ENCODE data around the gene KDR.

KDR gene

GRCh38 chr4:55154290-55154880 is 29.0 kb upstream of the KDR start:
- Histone ChIP-seq H3K9me3 (ENCODE audit: control insufficient read depth in 1 of 2, low read length in 2 of 2) (no peaks in the 10 kb centered on the region), H3K27ac (ENCODE audit: low read length) (no peak overlapping the region), H3K4me3 (ENCODE audit: low read depth in 1 of 2, low read length in 2 of 2) (no peak overlapping the region), H3K4me1 (ENCODE audit: control insufficient read depth in 1 of 2, insufficient read depth in 2 of 2, low read length in 2 of 2) (peaks cover 0 to 6% of the 10 kb centered on the region in 2 donors), H3K27me3 (ENCODE audit: low read depth, low read length) (no peaks in the 10 kb centered on the region), H3K36me3 (ENCODE audit: control insufficient read depth in 1 of 2, insufficient read depth in 2 of 2, low read length in 2 of 2) (no peaks in the 10 kb centered on the region)

GRCh38 chr4:55143858-55144257 is 18.5 kb upstream of the KDR start:
- no peak overlapping the region for H3K4me3 ChIP-seq (ENCODE audit: low read depth in 1 of 2, low read length in 2 of 2)
- H3K27ac ChIP-seq (ENCODE audit: low read length) = no peak overlapping the region
- H3K27me3 ChIP-seq (ENCODE audit: low read depth, low read length) = no peaks in the 10 kb centered on the region
- H3K4me1 ChIP-seq (ENCODE audit: control insufficient read depth in 1 of 2, insufficient read depth in 2 of 2, low read length in 2 of 2) = no peaks in the 10 kb centered on the region
- H3K9me3 ChIP-seq (ENCODE audit: control insufficient read depth in 1 of 2, low read length in 2 of 2) = no peaks in the 10 kb centered on the region
- H3K36me3 ChIP-seq (ENCODE audit: control insufficient read depth in 1 of 2, insufficient read depth in 2 of 2, low read length in 2 of 2) = no peaks in the 10 kb centered on the region

- H3K4me3 ChIP-seq (ENCODE audit: low read depth in 1 of 2, low read length in 2 of 2) = no peak overlapping the region
- H3K27me3 ChIP-seq (ENCODE audit: low read depth, low read length) = no peaks in the 10 kb centered on the region
- no peaks in the 10 kb centered on the region for H3K9me3 ChIP-seq (ENCODE audit: control insufficient read depth in 1 of 2, low read length in 2 of 2)
- no peaks in the 10 kb centered on the region for H3K4me1 ChIP-seq (ENCODE audit: control insufficient read depth in 1 of 2, insufficient read depth in 2 of 2, low read length in 2 of 2)
- H3K36me3 ChIP-seq (ENCODE audit: control insufficient read depth in 1 of 2, insufficient read depth in 2 of 2, low read length in 2 of 2) = no peaks in the 10 kb centered on the region
- H3K27ac ChIP-seq (ENCODE audit: low read length) = no peak overlapping the region
Measured at GRCh38 chr4:55138367-55138766, 13.0 kb upstream of the KDR start.

GRCh38 chr4:55136634-55137033 is 11.2 kb upstream of the KDR start:
- no peaks in the 10 kb centered on the region for H3K4me1 ChIP-seq (ENCODE audit: control insufficient read depth in 1 of 2, insufficient read depth in 2 of 2, low read length in 2 of 2)
- H3K27me3 ChIP-seq (ENCODE audit: low read depth, low read length) = no peaks in the 10 kb centered on the region
- H3K9me3 ChIP-seq (ENCODE audit: control insufficient read depth in 1 of 2, low read length in 2 of 2) = no peaks in the 10 kb centered on the region
- H3K4me3 ChIP-seq (ENCODE audit: low read depth in 1 of 2, low read length in 2 of 2) = no peak overlapping the region
- no peak overlapping the region for H3K27ac ChIP-seq (ENCODE audit: low read length)
- no peaks in the 10 kb centered on the region for H3K36me3 ChIP-seq (ENCODE audit: control insufficient read depth in 1 of 2, insufficient read depth in 2 of 2, low read length in 2 of 2)

- Histone ChIP-seq H3K4me3 (ENCODE audit: low read depth in 1 of 2, low read length in 2 of 2) (no peak overlapping the region), H3K36me3 (ENCODE audit: control insufficient read depth in 1 of 2, insufficient read depth in 2 of 2, low read length in 2 of 2) (no peaks in the 10 kb centered on the region), H3K27ac (ENCODE audit: low read length) (no peak overlapping the region), H3K9me3 (ENCODE audit: control insufficient read depth in 1 of 2, low read length in 2 of 2) (no peaks in the 10 kb centered on the region), H3K4me1 (ENCODE audit: control insufficient read depth in 1 of 2, insufficient read depth in 2 of 2, low read length in 2 of 2) (no peaks in the 10 kb centered on the region), H3K27me3 (ENCODE audit: low read depth, low read length) (no peaks in the 10 kb centered on the region)
Measured at GRCh38 chr4:55133951-55134350, 8.6 kb upstream of the KDR start.

GRCh38 chr4:55132775-55133174 is 7.4 kb upstream of the KDR start:
- H3K27me3 ChIP-seq (ENCODE audit: low read depth, low read length) = no peaks in the 10 kb centered on the region
- no peak overlapping the region for H3K4me3 ChIP-seq (ENCODE audit: low read depth in 1 of 2, low read length in 2 of 2)
- H3K4me1 ChIP-seq (ENCODE audit: control insufficient read depth in 1 of 2, insufficient read depth in 2 of 2, low read length in 2 of 2) = no peaks in the 10 kb centered on the region
- no peaks in the 10 kb centered on the region for H3K9me3 ChIP-seq (ENCODE audit: control insufficient read depth in 1 of 2, low read length in 2 of 2)
- H3K27ac ChIP-seq (ENCODE audit: low read length) = no peak overlapping the region
- no peaks in the 10 kb centered on the region for H3K36me3 ChIP-seq (ENCODE audit: control insufficient read depth in 1 of 2, insufficient read depth in 2 of 2, low read length in 2 of 2)

- H3K36me3 ChIP-seq (ENCODE audit: control insufficient read depth in 1 of 2, insufficient read depth in 2 of 2, low read length in 2 of 2) = no peaks in the 10 kb centered on the region
- H3K27ac ChIP-seq (ENCODE audit: low read length) = no peak overlapping the region
- peaks cover 19% of the 10 kb centered on the region for H3K27me3 ChIP-seq (ENCODE audit: low read depth, low read length)
- no peak overlapping the region for H3K4me3 ChIP-seq (ENCODE audit: low read depth in 1 of 2, low read length in 2 of 2)
- no peaks in the 10 kb centered on the region for H3K9me3 ChIP-seq (ENCODE audit: control insufficient read depth in 1 of 2, low read length in 2 of 2)
- peaks cover 0 to 18% of the 10 kb centered on the region in 2 donors for H3K4me1 ChIP-seq (ENCODE audit: control insufficient read depth in 1 of 2, insufficient read depth in 2 of 2, low read length in 2 of 2)
Measured at GRCh38 chr4:55127521-55127920, 2.1 kb upstream of the KDR start.

- H3K27me3 ChIP-seq (ENCODE audit: low read depth, low read length) = peaks cover 19% of the 10 kb centered on the region
- no peaks in the 10 kb centered on the region for H3K36me3 ChIP-seq (ENCODE audit: control insufficient read depth in 1 of 2, insufficient read depth in 2 of 2, low read length in 2 of 2)
- peaks cover 0 to 18% of the 10 kb centered on the region in 2 donors for H3K4me1 ChIP-seq (ENCODE audit: control insufficient read depth in 1 of 2, insufficient read depth in 2 of 2, low read length in 2 of 2)
- no peaks in the 10 kb centered on the region for H3K9me3 ChIP-seq (ENCODE audit: control insufficient read depth in 1 of 2, low read length in 2 of 2)
- H3K4me3 ChIP-seq (ENCODE audit: low read depth in 1 of 2, low read length in 2 of 2) = no peak overlapping the region
- no peak overlapping the region for H3K27ac ChIP-seq (ENCODE audit: low read length)
Measured at GRCh38 chr4:55127053-55127452, 1.7 kb upstream of the KDR start.

- H3K4me3 ChIP-seq (ENCODE audit: low read depth in 1 of 2, low read length in 2 of 2) = peak overlapping the region; percentile 26 to 57
- peaks cover 0 to 18% of the 10 kb centered on the region in 2 donors for H3K4me1 ChIP-seq (ENCODE audit: control insufficient read depth in 1 of 2, insufficient read depth in 2 of 2, low read length in 2 of 2)
- H3K36me3 ChIP-seq (ENCODE audit: control insufficient read depth in 1 of 2, insufficient read depth in 2 of 2, low read length in 2 of 2) = no peaks in the 10 kb centered on the region
- H3K27ac ChIP-seq (ENCODE audit: low read length) = no peak overlapping the region
- H3K27me3 ChIP-seq (ENCODE audit: low read depth, low read length) = peaks cover 19% of the 10 kb centered on the region
- no peaks in the 10 kb centered on the region for H3K9me3 ChIP-seq (ENCODE audit: control insufficient read depth in 1 of 2, low read length in 2 of 2)
Measured at GRCh38 chr4:55125763-55126541, 557 bp upstream of the KDR start.

GRCh38 chr4:55124322-55125076 is 896 bp downstream of the KDR start:
- H3K27me3 ChIP-seq (ENCODE audit: low read depth, low read length) = peaks cover 19% of the 10 kb centered on the region

GRCh38 chr4:55123791-55124190 is 1.6 kb downstream of the KDR start:
- Histone ChIP-seq H3K36me3 (ENCODE audit: control insufficient read depth in 1 of 2, insufficient read depth in 2 of 2, low read length in 2 of 2) (no peaks in the 10 kb centered on the region), H3K4me3 (ENCODE audit: low read depth in 1 of 2, low read length in 2 of 2) (peak overlapping the region; percentile 37 to 57), H3K9me3 (ENCODE audit: control insufficient read depth in 1 of 2, low read length in 2 of 2) (no peaks in the 10 kb centered on the region), H3K27ac (ENCODE audit: low read length) (no peak overlapping the region), H3K27me3 (ENCODE audit: low read depth, low read length) (peaks cover 19% of the 10 kb centered on the region), H3K4me1 (ENCODE audit: control insufficient read depth in 1 of 2, insufficient read depth in 2 of 2, low read length in 2 of 2) (peaks cover 0 to 18% of the 10 kb centered on the region in 2 donors)

More at GRCh38 chr4:55124322-55125076, 896 bp downstream of the KDR start:
- H3K9me3 ChIP-seq (ENCODE audit: control insufficient read depth in 1 of 2, low read length in 2 of 2) = no peaks in the 10 kb centered on the region
- H3K4me1 ChIP-seq (ENCODE audit: control insufficient read depth in 1 of 2, insufficient read depth in 2 of 2, low read length in 2 of 2) = peaks cover 0 to 18% of the 10 kb centered on the region in 2 donors
- peak overlapping the region; percentile 37 to 57 for H3K4me3 ChIP-seq (ENCODE audit: low read depth in 1 of 2, low read length in 2 of 2)
- H3K27ac ChIP-seq (ENCODE audit: low read length) = no peak overlapping the region
- H3K36me3 ChIP-seq (ENCODE audit: control insufficient read depth in 1 of 2, insufficient read depth in 2 of 2, low read length in 2 of 2) = no peaks in the 10 kb centered on the region

Measured in muscle layer of duodenum (tissue), 2 donors.